DMS 273 (cell line): ENCODE results near the gene GRIA4.

Experiments
- DNase-seq: peaks from one replicate; lab custom pipeline; 2025; ENCODE audit not compliant: unreplicated experiment; lab: John Stamatoyannopoulos, UW

The GRIA4 gene

DNA sequence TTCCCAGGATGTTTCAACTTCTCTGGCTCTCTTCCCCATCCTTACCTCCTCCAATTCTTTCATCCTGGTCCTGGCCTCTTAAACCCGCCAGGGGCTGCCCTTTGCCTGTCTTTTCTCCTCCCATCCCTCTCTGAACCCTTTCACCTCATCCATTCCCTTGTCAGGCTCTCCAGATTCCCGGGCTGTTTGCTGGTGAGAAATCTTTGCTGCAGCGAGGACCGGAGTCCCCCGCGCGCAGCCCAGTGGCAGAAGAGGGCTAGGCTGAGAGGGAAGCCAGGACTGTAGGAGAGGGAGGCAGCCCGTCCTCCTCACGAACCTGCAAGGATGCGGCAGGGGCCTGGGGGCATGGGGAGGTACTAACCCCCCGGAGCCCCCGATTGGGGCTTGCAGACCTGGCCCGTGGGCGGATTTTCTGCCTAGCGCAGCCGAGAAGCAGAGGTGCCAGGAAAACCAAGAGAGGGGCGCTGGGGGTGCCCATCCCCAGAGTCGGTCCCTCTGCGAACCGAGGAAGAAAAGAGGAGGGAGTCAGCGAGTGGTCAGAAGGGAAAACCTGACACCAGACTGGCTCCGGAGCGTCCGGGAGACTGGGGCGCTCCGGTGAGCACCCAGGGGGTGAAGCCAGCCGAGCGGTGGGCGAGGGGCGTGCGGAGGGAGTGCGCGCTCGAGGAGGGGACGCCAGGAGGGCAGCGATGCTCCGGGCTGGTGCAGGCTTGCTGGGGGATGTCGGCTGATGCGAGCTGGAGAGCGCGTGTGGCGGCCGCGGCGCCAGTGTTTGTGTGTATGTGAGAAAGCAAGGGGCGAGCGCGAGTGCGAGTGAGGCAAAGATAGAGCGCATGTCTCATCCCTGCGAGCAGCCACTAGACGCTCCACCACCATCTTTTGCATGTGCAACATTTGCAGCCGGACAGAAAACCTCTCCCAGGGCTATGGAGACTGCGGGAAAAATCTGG, at the start of gene GRIA4:
Gene GRIA4 (plus strand): TSS at position 242 of the 950 bp plus-strand sequence. CDS start 925 bp downstream, outside the sequence.
- DNase-seq, result peak; percentile 55

DNA sequence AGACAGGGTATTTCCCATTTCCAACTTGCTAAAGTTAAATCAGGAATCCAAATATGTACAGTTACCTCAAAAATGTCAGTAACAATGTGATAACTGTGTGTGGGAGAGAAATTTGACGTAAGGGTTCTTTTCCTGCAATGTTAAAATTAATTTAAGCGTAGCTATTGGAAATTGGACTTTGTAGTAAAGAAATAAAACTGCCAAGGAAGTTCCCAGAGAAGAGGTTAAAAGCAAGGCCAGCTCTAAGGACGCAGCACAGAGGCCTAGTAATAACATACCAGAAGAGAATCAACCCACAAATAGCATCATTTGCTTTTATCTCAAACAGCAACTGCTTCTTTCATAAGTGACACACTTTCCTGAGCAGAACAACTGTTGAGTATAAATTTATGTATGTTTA, 36.8 kb upstream of the GRIA4 start:
- no peak for DNase-seq

DNA sequence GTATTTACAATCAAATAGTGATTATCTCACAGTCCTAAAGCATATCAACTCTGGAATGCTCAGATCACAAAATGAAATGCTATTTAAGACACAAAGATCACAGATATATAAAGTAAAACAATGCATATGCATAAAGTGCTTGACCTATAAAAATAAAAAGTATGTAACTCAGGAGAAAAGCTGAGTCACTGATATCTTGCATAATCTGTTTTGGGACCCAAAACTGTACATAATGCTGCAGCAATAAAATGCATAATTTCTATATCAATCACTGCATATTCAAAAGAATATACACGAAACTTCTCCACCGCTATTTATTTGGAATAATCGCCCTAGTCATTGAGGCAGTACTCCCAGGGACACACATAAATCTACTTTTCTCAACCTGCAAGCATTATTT, 34.9 kb upstream of the GRIA4 start:
- DNase-seq, result no peak

DNA sequence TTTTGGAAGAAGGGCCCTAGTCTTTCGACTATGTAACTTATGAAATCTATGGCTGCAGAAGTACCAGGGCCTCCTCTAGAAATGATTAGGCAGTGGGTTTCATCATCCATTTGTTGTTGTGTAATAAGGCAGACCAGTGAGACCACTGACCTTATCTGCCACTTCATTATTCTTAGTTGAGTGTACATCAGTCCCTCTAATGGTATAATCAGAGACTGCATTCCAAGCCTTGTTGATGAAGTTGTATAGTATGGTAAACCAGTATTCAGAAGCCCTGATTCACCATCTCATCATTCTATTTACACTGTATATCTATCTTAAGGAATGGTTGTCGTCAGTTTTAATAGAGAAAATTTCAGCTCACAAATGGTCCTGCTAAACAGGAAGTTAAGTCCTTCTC, 32.2 kb upstream of the GRIA4 start:
- DNase-seq, result no peak

DNA sequence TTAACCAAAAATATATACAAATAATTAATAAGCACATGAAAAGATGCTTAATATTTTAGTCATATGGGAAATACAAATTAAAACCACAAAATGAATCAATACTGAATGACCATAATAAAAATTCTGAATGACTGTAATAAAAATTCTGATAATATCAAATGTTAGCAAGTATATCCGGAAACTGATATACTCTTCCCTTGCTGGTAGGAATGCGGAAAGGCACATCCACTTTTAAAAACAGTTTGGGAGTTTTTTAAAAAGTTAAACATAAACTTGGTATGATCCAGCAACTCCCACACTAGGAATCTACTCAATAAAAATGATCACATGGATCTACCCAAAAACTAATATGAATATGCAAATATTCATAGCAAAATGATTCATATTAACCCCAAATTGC, 30.8 kb upstream of the GRIA4 start:
- no peak for DNase-seq

DNA sequence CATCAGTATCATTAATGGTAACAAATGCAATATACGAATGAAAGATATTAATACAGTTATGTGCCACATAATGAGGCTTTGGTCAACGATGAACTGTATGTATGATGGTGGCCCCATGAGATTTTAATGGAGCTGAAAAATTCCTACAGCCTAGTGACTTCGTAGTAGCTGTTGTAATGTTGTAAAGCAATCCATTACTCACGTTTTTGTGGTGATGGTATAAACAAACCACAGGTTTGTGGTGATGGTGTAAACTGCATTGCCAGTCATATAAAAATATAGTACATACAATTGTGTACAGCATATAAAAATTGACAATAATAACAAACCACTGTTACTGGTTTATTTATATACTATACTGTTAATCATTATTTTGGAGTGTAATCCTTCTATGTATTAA, 27.4 kb upstream of the GRIA4 start:
- no peak for DNase-seq

DNA sequence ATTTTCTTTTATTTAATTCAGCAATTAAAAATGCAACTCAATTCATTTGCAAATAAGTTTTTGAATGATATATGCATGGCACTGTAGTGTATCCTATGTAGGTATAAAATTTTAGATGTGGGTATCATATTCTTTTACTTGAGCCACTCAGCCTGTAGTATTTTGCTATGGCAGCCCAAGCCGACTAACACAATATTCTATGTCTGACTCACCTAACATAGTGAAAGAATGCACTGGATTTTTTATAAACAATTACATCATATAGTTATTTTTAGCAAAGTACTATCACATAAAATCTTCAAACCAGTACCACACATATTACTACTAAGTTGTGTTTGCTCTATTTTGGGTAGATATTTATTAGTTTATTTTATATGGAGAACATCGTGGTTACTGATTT, 21.9 kb upstream of the GRIA4 start:
- no peak for DNase-seq

DNA sequence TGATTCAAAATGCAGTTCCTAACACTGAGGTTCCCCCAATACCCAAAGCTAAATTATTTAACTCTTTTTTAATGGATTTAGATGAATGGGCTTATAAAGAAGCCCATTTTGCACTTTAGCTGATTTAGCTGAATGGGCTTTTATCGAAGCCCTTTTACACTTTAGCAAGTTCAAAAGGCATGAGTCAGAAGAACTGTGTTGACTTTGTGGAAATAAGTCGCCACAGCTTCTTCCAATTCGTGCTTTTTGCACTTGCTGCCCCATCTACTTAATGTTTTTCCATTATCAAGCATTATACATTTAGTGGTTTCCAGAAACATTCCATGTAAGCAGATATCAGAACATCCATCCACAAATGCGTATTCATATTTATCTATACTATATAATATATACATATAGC, 20.5 kb upstream of the GRIA4 start:
- no peak for DNase-seq

DNA sequence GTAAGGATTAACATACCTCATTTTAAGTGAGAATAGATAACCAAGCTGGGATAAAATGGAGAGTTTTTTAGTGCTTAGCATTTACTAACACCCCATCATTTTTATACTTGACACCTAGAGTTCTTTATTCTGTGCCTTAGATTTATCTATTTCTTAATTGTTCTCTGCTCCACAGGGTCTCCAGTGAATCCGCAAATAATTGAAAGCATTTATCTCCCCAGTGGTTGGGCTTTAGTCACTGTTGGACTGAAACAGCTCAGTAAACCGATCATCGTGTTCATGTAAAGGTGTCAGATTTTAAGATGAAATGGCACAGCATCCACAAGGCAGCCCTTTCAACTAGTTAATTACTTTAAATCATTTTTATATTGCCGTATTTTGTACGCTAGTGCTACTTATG, 17.8 kb upstream of the GRIA4 start:
- DNase-seq, result no peak

DNA sequence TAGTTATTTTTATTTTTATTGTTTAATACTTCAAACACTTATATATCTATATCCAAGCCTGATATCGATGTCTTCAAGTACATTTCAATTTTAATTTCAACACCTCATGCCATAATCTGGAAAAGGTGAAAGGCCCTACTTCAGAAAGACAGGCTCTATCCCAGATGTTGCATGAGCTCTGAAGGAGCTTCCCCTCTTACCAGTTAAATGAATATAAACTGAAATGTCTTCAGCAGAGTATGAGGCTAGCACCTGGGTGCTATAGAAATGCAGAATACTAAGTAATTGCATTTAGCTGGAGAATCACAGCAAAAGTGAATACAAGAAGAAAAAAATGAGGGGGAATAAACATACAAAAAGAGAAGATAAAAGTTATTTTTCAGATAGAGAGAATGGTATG, 11.5 kb upstream of the GRIA4 start:
- DNase-seq, result no peak

DNA sequence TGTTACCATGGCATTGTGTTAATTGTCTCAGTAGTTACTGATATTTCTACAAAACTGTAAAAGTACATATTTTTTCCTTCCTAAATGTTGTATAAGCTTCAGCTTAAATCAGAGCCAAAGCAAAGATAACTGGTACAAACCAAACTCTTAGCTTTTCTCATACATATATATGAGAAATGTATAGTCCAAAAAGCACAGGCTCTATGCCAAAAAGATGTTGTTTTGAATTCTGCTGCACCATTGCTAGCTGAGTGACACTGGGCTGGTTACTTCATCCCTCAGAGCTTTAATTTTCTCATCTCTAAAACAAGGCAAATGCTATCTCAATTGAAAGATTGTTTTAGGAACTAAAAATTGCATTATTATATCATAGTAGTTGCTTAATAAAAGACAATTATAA, 6.7 kb upstream of the GRIA4 start:
- no peak for DNase-seq

DNA sequence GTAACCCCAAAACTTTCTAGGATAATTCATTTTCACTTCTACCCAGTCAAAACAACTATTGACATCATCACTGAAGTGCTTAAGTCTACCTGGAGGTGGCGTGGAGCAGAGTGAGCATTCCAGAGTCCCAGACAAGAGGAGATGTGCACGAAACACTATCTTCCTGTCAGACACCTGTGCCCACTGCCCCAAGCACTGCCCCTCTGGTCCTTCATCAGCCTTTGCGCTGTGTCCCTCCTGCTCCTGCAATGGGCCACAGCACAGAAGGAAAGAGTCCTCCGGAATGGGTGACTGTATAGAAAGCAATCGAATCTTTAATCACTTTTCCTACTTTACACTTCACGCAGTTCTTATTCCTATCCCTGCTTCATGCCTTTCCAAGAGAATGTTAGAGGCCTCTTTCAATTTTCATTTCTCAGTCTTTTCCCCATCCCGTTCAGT, 512 bp upstream of the GRIA4 start:
- DNase-seq, result peak; percentile 46

DNA sequence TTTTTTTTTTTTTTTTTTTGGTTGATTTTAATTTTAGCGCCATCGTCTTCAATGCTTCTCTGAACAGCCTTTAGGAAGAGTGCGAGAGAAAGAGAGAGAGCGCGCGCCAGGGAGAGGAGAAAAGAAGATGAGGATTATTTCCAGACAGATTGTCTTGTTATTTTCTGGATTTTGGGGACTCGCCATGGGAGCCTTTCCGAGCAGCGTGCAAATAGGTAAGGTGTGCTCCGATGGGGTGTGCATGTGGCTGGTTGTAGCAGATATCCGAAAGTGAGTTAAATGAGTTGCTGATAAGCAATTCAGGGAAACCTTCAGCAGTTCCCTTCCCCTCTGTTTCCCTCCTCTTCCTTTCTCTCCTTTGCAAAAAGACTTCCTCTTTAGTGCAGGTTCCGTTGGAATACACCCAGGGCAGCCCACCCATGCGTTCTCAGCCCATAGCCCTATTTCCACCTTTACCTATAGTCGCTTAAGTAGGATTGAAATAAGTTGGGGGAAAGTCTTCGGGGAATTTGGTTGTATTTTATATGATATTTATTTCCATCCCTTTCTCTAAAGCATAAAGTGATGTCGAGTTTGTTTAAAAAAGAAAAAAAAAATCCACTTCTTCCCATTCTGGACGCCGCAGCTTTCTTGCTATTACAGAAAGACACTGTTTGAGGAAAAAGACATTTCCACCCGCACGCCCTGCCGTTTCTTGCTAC, 1.1 kb downstream of the GRIA4 start:
- DNase-seq, result peak; percentile 20

DNA sequence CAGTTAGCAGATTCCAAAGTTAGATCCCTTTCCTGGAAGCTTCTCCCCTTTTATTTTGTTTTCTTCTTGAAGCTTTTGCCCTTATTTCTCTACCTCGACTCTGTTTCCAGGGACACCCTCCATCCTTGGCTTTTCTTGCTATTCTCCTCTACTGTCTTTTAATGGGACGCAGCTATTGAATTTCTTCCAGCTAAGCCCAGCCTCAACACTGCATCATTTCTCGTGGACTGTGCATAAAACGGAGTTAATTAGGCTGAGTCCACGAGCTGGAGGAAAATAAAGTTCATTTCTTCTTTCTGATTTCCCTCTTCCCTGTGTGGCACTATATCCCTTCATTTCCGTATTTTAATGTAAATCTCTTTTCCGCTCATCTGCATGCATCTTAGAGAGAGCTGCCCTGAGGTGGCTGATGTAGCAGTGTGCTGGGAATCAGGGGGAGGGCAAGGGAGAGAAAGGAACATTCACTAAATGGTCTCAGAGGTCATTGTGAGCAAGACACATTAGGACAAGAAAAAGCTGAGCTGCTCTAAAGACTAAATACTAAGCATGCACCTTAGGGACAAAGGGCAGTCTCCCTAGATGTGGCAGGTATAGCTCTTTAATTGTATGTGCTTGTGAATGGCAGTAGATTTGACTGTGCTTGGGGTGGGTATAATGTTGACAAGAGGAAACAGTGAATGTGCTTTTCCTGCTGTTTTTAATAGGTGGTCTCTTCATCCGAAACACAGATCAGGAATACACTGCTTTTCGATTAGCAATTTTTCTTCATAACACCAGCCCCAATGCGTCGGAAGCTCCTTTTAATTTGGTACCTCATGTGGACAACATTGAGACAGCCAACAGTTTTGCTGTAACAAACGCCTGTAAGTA, 1.9 kb downstream of the GRIA4 start:
- DNase-seq, result no peak

DNA sequence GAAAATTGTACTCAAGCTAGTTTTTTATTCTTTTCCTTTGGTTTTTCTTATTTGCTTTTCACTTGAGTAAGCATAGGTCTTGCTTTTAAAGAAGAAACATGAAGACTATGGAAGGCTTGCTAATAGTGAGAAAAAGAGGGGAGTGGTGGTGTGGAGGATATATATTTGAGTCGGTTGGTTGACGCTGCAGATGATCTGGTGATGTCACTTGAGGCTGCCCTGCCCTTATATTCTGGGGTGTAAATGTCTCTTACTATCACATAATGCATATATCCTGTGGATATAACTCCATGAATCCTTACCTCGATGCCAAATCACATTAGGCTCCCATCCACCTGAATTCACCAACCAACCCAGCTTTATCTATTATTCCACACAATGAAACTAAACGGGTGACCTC, 2.9 kb downstream of the GRIA4 start:
- no peak for DNase-seq

DNA sequence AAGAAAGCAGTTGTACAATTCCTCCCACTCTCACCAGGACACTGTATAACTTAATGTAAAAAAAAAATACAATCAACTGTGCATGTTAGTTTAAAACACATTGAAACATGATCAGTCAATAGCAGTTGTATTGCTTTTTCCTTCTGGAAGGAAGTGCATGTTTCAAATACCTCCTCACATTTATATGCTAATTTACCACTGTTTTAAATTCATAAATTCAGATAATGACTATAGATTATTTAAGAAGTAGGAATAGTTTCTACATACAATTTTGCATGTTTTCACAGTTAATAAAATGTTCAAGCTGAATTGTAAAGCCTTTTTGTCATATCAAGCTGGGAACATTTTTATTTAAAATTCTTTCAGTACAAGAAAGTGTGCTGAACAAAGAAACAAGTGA, 3.3 kb downstream of the GRIA4 start:
- no peak for DNase-seq

DNA sequence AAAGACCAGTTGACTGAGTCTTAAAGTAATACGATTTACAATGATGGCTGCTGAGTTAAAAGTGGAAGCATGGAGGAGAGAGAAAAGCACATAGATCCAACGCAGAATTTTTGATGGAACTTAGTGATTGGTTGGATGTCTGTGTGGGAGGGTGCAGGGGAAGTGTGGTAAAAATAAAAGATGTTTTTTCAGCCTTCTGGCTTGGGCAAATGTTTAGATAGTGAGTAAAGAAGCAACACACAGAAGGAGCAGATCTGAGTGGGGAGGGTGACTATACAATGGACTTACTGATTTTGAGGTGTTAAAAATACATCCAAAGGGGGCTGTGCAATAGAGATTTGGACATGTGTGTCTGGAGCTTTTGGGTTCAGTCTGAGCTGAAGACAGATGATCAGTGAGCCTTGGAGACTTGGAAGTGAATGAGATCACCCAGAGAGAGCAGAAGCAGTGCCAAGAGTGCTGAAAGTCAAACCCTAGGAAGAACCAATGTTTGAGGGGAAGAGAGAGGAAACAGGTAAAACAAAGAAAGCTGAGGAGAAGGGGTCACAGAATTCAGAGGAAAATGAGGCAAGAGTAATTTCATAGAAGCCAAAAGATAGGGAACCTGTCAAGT, 8.6 kb downstream of the GRIA4 start:
- no peak for DNase-seq

DNA sequence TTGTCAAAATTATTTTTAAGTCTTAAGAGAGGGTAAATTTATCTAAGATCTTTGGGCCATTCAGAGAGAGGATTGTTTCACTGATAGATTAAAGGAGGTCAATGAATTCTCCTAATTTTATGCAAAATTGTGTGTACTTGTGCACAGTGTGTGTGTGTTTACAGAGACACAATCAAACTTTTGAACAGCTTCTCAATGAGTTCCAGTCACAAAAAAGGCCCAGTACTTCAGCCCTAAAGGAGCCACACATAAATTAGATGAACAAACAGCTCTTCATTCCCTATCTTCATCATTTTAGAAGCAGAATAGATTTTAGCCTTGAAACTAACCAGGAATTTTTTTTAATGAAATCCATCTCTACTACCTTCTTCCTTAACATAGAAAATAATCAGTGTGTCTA, 9.7 kb downstream of the GRIA4 start:
- DNase-seq, result no peak

DNA sequence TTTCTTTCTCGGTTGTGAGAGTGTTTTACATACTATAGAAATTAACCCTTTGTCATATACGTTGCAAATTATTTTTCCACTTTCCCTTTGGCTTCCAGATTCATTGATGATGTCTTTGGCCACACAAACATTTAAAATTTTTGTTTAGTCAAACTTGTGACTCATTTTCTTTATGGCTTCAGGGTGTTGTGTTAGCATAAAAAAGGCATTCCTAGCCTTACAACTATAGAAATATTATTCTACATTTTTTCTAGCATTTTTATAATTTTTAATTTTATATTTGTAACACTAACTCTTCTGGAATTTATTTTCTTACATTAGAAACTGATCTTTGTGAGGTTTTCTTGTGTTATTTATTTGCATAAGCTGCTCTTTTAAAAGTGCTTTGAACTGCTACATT, 12.1 kb downstream of the GRIA4 start:
- DNase-seq, result no peak

DNA sequence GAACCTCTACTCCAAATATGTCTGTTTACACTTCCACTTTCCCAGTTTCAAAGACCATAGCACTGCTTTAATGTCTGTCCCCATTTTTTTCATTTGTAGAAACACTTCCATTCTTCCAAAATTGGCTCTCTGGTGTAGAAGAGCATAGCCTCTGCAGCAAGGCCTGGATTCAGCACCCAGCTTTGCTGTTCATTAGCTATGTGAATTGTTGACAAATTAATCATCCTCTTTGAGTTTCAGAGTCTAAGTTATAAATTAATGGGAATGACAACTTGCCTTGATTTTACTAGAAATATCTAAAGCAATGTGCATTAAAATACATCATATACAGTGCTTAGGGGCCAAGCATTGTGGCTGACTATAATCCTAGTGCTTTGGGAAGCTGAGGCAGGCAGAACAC, 22.4 kb downstream of the GRIA4 start:
- no peak for DNase-seq

DNA sequence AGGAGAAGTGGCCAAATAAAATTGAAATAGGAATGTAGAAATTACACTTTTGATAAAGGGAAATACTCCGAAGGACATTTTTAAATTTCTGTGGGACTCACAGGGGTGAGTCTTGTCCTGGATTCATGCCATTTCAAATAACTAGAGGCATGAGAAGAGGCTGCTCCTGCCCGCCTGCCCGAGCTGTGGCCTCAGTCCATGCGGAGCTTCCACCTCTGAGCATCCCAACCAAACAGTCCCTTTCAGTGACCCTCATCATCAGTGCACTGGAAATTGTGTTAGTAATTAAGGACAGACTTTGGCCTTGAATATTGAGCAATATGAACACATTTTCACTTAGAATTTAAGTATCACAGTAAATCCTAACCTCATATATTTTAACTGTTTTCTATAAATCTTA, 25.6 kb downstream of the GRIA4 start:
- no peak for DNase-seq
